ENCODE results near the gene TMEM108. TPM values are rescaled to one million over a fixed set of nuclear protein-coding genes. Genes with fewer than 3 reads are reported as not detected.
"Not testable (repeated sequence)": the region's sequence is repeated elsewhere in the genome, so short reads cannot be mapped to it uniquely, and the experiment has no call there.

Gene TMEM108
- total RNA-seq: 1 to 10 TPM; 7.7 TPM
- long read RNA-seq, transcript TMEM108-205 (3 exons, 1,929 nt): major isoform, 5 of 8 reads
- long read RNA-seq, partial matches to known transcripts: 0 of 8 reads
- long read RNA-seq, other reads (novel, unspliced or antisense): 1 of 8 reads

- ATAC-seq (peak; percentile 94 to 96), DNase-seq (peak; percentile 92)
- intact Hi-C loops (cut with DNase I): loop anchor here in 1 of 2 donors (10.0 kb wide), 1 partner anchor 303 kb away; no protein-coding TSS in a partner anchor
Measured at GRCh38 chr3:133038089-133038730, at the start of gene TMEM108. TMEM108 (plus strand) TSS chr3:133038391.

- DNase-seq (no peak), ATAC-seq (peak in 1 of 2 donors; percentile 36)
- intact Hi-C loops (cut with DNase I): no loop called here
Measured at GRCh38 chr3:132995971-132996370, 42.2 kb upstream of the TMEM108 start.

DNA sequence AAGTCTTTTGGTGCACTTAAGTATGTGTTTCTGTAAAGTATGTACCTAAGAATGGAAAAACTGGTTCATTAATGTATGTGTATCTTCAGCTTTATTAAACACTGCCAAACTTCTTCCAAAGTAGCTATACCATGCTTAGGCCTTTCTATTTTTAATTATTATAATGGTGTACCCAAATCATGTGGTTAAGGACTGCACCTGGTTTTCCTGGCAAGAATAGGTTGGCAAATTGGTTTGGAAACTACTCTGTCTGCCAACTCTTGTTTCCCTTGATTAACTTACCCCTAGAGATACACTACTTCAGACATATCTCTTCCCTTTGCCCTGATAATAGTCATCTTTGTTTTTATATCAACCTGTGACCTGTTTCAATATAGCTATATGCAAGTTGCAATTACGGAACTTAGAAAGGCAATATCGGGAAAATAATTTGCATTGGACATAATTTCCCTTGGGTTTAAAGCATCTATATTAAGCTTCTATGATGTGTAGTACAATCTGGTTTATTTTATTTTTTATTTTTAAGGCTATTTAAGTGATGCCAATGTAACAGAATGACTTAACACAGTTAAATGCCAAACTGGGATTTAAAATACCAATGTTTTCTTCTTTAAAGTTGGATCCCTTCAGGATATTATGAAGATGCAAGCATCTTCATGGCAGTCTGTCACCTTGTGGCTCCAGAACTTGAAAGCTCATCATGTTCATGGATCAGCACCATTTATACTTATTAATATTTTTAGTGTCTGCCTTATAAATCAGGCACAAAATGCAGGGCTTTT is 40.6 kb upstream of the TMEM108 start:
- no peak for DNase-seq
- intact Hi-C loops (cut with DNase I): no loop called here
- ATAC-seq: no peak

DNA sequence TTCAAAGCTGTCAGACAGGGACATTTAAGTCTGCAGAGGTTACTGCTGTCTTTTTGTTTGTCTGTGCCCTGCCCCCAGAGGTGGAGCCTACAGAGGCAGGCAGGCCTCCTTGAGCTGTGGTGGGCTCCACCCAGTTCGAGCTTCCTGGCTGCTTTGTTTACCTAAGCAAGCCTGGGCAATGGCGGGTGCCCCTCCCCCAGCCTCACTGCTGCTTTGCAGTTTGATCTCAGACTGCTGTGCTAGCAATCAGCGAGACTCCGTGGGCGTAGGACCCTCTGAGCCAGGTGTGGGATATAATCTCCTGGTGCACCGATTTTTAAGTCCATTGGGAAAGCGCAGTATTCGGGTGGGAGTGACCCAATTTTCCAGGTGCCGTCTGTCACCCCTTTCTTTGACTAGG is 33.2 kb upstream of the TMEM108 start:
- DNase-seq; intact Hi-C loops (cut with DNase I); ATAC-seq: not testable (repeated sequence)

DNA sequence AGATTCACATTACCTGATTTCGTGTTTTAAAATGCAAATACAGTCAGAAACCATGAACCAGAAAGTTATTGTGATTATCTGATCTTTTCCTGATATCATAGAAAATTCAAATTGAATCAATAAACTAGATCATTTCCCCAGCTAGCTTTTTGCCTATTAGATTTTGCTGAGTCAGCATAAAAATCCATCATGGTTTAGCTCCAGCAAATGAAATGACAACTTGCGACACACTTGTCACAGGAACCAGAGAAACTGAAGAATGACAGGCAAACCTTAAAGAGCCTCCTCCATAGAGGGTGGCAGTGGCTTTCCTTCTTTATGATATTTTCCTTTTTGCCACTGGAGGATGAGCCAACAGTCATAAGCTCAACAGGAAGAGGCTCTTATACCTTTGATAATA is 30.6 kb upstream of the TMEM108 start:
- DNase-seq (no peak), ATAC-seq (no peak)
- intact Hi-C loops (cut with DNase I): no loop called here

- intact Hi-C loops (cut with DNase I): no loop called here
- ATAC-seq: no peak
- no peak for DNase-seq
Measured at GRCh38 chr3:133014325-133014724, 23.9 kb upstream of the TMEM108 start.

DNA sequence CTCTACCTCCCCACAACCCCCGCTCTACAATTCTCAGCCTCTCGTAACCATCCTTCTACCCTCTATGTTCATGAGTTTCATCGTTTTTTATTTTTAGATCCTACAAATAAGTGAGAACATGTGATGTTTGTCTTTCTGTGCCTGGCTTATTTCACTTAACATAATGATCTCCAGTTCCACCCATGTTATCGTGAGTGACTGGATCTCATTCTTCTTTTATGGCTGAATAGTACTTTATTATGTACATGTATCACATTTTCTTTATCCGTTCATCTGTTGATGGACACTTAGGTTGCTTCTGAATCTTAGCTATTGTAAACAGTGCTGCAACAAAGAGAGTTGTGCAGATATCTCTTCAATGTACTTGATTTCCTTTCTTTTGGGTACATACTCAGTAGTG is 22.6 kb upstream of the TMEM108 start:
- ATAC-seq; intact Hi-C loops (cut with DNase I): not testable (repeated sequence)

GRCh38 chr3:133016838-133017309 is 21.3 kb upstream of the TMEM108 start:
- ATAC-seq (no peak), DNase-seq (no peak)
- intact Hi-C loops (cut with DNase I): no loop called here

More for the DNA sequence above, 22.6 kb upstream of the TMEM108 start:
- not testable (repeated sequence) for DNase-seq

- intact Hi-C loops (cut with DNase I): no loop called here
- no peak for ATAC-seq
- no peak for DNase-seq
Measured at GRCh38 chr3:133018921-133019320, 19.3 kb upstream of the TMEM108 start.

DNA sequence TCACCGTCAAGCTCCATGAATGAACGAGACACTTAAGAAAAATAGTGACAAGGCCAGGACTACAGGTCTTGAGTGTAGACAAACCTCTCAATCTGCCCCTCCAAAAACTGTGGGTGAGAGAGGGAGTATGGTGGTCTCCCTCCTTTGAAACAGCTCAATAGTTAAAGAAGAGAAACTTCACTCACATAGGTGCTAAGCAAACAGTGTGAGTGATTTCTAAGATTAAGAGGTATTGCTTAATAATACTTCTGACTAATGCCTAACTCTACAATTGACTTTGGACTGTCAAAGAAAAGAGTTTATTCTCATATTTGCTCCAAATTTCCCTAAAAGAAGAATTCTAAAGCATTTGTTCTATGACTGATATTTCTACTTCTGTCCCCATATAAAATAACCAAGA is 17.0 kb upstream of the TMEM108 start:
- DNase-seq: no peak
- no peak for ATAC-seq
- intact Hi-C loops (cut with DNase I): no loop called here

- no peak for ATAC-seq
- intact Hi-C loops (cut with DNase I): no loop called here
- DNase-seq: no peak
Measured at GRCh38 chr3:133023362-133023761, 14.8 kb upstream of the TMEM108 start.

DNA sequence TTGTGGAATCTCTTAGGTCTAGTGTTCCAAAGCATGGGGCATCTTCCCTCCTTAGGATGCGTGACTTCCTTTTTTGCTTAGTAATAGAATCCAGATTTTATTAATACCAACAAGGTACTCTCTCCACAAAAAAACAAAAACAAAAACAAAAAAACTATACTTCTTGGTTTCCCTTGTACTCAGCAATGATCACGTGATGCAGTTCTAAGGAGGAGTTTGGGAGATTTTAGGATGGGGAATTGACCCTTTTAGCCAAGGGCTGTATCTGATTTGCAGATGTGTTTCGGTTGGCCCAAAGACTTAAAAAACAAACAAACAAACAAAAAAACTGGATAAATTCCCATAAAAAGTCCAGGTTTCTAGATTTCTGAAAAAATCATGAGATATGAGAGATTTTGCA is 12.6 kb upstream of the TMEM108 start:
- intact Hi-C loops (cut with DNase I): no loop called here
- no peak for ATAC-seq
- no peak for DNase-seq

DNA sequence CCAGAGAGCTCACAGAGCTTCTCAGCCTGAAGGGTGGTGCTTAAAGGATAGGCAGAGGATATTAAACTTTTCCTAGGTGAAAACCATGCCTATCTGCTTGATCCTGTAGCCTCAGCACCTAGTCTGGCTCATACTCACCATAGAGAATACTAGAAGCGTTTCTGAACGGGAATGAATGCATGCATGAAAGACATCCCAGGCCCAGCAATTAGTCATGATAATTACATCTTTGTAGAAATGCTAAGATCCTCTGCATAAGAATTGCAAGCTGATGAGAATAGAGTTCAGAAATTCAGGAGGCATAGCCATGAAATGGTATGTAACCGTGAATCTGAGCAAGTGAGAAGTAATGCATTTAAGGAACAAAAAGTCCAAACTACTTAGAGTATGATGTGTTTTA is 5.9 kb upstream of the TMEM108 start:
- ATAC-seq (no peak), DNase-seq (no peak)
- intact Hi-C loops (cut with DNase I): loop anchor here in 1 of 2 donors (10.0 kb wide), 1 partner anchor 298 kb away; no protein-coding TSS in a partner anchor

GRCh38 chr3:133037436-133037835 is 755 bp upstream of the TMEM108 start:
- DNase-seq: no peak

GRCh38 chr3:133038731-133039375 is 662 bp downstream of the TMEM108 start:
- peak; percentile 53 to 58 for ATAC-seq
- peak; percentile 38 for DNase-seq
- intact Hi-C loops (cut with DNase I): loop anchor here in 1 of 2 donors (10.0 kb wide), 1 partner anchor 304 kb away; no protein-coding TSS in a partner anchor

More at GRCh38 chr3:133037436-133037835, 755 bp upstream of the TMEM108 start:
- no peak for ATAC-seq
- intact Hi-C loops (cut with DNase I): loop anchor here in 1 of 2 donors (10.0 kb wide), 1 partner anchor 303 kb away; no protein-coding TSS in a partner anchor

DNA sequence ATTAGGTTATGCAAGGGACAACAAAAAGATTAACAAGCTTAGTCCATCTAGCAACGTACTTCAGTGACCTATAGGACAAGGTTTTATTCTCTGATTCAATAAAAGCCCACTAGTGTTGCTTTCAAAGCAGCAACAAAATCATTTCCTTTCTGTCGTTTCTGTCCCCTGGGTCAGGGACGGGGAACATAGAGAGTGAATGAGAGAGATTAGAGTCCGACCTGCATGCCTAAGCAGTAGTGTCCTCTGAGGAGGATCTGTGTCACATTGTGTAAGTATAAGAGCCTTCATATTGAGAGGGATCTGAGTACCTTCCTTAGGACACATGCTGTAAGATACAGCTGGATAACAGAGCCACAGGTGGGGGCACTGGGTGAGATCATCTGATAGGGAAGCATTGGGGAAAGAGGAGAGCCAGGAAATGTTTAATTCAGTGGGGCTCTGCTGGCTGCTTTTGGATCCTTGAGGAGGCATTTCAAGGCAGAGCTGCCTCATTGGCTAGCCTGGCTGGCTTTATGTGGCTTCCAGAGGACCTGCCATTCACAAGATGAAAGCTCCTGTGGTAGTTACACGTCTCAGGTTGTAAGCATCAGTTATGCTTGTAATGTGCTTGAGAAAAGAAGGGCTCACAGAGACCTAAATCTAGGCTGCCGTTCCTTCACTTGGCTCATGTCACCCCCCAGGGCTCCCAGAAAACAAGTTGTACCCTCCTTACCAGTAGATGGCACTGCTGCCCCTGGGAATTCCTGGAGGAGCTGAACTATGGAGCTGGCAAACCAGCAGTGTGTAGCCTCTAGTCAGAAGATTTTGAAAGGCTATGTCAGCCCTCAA is 2.7 kb downstream of the TMEM108 start:
- intact Hi-C loops (cut with DNase I): loop anchor here (1.0 to 5.0 kb wide), 4 partner anchors 309 to 344 kb away; no protein-coding TSS in a partner anchor
- ATAC-seq (peak; percentile 73 to 76), DNase-seq (peak; percentile 77)

DNA sequence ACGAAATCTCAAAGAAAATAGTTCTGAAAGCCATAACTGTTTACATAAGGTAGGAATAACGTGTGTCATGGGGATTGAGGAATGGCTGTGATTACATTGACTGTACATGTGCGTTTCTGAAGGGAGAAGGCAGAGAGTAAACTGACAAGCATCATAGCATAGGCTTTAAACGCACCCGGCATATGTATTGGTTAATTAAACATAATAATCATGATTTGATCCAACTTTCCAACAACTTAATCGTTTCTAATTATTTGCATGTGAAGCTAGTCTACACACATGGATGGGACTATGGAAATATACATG is 3.3 kb downstream of the TMEM108 start:
- no peak for DNase-seq
- ATAC-seq: no peak
- intact Hi-C loops (cut with DNase I): loop anchor here (1.0 to 5.0 kb wide), 4 partner anchors 309 to 343 kb away; no protein-coding TSS in a partner anchor

DNA sequence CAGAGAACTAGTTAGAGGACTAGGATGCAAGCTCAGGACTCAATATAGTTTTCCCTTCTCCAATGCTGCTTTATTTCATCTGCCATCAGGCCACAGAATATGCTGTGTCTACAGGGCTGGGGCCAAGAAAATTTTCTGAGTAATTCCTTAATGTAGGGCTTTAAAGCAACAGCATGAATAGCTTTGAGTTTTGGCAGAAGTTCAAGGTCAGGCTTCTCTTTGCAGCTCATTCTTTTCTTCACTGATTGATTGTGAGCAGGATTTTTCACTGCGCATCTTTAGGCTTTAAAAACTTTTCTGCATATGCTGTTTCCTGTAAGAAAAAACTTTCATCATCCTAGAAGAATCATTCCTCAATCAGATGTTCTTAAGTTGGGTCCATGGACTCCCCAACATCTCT is 4.6 kb downstream of the TMEM108 start:
- DNase-seq (no peak), ATAC-seq (no peak)
- intact Hi-C loops (cut with DNase I): loop anchor here in 1 of 2 donors (5.0 kb wide), 1 partner anchor 310 kb away; no protein-coding TSS in a partner anchor
